Smooth muscle cell of the pulmonary artery (primary cell): ENCODE results near the gene IST1. TPM values are rescaled to one million over a fixed set of nuclear protein-coding genes. Genes with fewer than 3 reads are reported as not detected.

Experiments
- total RNA-seq: library from RNA; depleted of rRNA; stranded (reverse); fragments of >200 nt; gene quantifications from 2 replicates; pipeline ENCODE4 v1.2.3, GENCODE V29; 2014

Gene IST1
- total RNA-seq = 111 and 135 TPM in 2 replicates

DNA sequence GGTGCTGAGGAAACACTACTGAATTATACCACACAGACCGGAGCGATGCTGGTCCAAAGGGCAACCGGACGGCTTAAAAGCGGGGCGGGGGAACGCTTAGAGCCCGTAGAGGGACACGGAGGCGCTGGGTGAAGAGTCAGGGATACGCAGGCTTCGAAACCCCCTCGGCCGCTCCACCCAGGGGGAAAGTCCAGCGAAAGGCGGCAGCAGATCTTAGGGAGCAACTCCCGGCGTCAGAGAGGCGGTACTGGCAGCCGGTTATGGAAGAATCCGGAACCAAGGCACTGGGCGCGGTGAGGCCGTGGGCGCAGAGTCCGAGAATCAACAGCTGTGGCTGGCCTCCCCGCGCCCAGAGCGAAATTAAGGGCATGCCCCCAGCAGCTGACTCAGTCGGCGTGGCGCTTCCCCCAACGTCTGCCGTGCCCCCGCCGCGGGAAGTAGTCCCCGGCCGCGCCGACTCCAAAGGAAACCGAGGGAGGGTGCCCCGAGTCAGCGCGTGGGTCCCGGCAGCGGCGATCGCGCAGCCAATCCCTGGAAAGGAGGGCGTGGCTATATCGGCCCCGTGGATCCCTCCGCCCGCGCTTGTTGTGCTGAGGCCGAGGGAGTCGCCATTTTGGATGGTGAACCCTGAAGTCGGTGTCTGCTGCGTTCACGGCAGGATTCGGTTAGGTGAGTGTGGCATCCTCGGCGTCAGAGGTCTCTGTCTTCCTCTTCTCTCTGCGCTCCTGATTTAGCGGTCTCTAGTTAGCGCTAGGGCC, at the start of gene IST1:
IST1 (plus strand) TSS at position 611 of the 758 bp plus-strand sequence. CDS start 20,110 bp downstream, outside the sequence.

DNA sequence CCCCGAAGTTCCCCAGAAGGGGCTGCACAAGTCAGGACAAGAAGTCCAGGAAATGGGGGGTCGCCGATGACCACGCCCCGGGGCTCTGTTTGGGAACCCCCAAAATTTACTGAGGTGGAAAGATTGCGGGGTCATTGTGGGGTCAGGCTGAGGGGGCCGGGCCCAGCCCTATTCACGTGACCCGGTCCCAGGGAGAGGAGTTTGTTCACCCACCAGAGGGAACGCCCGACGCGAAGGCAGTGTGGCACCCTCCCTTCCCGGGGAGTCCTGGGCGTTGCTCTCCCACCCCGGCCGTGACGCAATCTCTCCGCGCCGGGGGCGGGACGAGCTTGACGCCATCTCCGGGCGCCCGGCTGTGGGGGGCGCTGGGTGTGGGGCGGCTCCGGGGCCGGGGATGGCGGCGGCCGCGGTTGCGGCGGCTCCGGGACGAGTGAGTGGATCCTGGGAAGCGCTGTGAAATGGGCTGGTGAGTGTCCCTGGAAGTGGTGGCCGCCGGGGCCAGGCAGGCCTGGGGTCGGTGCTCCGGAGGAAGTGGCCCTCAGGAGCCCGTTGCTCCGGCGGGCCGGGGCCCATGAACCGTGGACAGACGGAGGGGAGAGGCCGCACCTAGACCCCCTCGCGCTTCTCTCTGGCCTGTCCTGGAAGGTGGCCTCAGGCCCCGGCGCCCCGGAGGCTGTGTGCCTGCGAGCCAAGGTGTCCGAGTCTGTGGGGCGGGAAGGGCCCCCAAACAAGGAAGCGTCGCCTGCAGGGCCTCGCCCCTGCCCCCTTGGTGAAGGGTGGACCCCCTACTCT, 49.5 kb upstream of the IST1 start, which contains the start of gene ATXN1L:
ATXN1L (plus strand) TSS at position 338 of the 792 bp plus-strand sequence. CDS start 3,765 bp downstream, outside the sequence.

DNA sequence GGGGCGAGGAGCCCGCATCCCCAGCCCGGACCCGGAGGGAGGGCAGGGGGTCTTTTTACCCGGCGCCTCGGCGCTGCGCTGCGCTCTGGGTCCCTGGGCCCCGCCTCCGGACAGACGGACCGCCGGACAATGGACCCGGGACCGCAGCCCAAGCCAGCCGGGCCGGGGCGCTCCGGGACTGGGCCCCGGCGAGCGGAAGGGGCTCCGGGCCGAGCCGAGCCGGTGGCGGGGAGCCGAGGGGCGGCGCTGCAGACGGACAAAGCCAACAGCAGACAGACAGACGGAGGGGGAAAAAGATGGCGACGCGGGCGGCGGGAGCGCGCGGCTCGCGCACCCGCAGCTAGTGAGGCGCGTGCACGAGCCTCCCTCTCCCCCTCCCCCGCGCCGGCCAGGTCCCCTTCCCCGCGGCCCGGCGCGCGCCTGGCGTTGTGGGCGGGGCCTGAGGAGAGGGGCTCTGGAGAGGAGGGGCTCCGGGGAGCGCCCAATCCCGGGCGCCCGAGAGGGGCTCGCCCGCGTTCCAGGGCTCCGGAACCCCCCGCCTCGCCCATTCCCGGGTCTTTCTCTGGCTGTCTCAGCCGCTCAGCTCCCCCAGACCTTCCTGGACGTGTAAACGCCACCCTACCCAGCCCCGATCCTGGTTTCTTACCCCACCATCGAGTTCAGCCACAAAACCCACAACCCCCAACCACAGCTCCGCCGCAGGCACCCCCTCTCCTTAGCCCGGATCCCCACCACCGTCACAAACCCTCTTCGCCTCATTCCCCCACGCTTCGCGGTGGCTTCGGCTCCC, 11.3 kb upstream of the IST1 start, which contains the start of gene ZNF821:
ZNF821 (minus strand) TSS at position 334 of the 790 bp plus-strand sequence. CDS start 4,236 bp downstream, outside the sequence.

Other genes with a start within 250 kb of the IST1 start
- 8.5 and 9.0 TPM in 2 replicates for gene PHLPP2, start 170.8 kb upstream of the IST1 start, total RNA-seq
- 61.9 and 80.3 TPM in 2 replicates for gene AP1G1, start 86.7 kb upstream of the IST1 start, total RNA-seq
- 16.2 and 17.8 TPM in 2 replicates for gene ATXN1L, start 49.6 kb upstream of the IST1 start, total RNA-seq
- 3.2 and 4.4 TPM in 2 replicates for gene ZNF821, start 11.3 kb upstream of the IST1 start, total RNA-seq
- gene PKD1L3, start 104.9 kb downstream of the IST1 start, total RNA-seq = not detected in 2 replicates
- gene DHODH, start 113.2 kb downstream of the IST1 start, total RNA-seq = 3.0 and 3.5 TPM in 2 replicates
- gene HP, start 159.0 kb downstream of the IST1 start, total RNA-seq = 0.20 TPM in 1 of 2 replicates, not detected in the other
- gene HPR, start 167.7 kb downstream of the IST1 start, total RNA-seq = not detected in 2 replicates
- 4.1 and 6.8 TPM in 2 replicates for gene TXNL4B, start 198.1 kb downstream of the IST1 start, total RNA-seq
- gene DHX38, start 198.3 kb downstream of the IST1 start, total RNA-seq = 68.9 and 71.6 TPM in 2 replicates